ENCODE data around the gene EXOSC2. TPM values are rescaled to one million over a fixed set of nuclear protein-coding genes. Genes with fewer than 3 reads are reported as not detected.

EXOSC2 gene, protein sequence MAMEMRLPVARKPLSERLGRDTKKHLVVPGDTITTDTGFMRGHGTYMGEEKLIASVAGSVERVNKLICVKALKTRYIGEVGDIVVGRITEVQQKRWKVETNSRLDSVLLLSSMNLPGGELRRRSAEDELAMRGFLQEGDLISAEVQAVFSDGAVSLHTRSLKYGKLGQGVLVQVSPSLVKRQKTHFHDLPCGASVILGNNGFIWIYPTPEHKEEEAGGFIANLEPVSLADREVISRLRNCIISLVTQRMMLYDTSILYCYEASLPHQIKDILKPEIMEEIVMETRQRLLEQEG
- total RNA-seq (2022) (42.3 and 57.7 TPM in 2 replicates), Bru-seq, nascent RNA (percentile 82 among the genes with signal in this experiment), BruChase-seq, experiment 1, labeled RNA remaining after a 6-hour chase (percentile 83 among the genes with signal in this experiment), BruChase-seq, experiment 2, labeled RNA remaining after a 2-hour chase (percentile 83 among the genes with signal in this experiment)
- long read RNA-seq, transcript EXOSC2-204 (9 exons, 2,040 nt), result major isoform, 54 of 60 reads
- long read RNA-seq, partial matches to known transcripts, result 1 of 60 reads
- long read RNA-seq, other reads (novel, unspliced or antisense), result 3 of 60 reads

- ChIA-PET CTCF (interaction anchor here (0.6 to 2.3 kb wide), 9 partner anchors 8 to 450 kb away, joined by 3 to 8 read pairs (median 4); no protein-coding TSS in a partner anchor), POLR2A (interaction anchor here (0.5 to 3.3 kb wide), 31 partner anchors 8 to 1865 kb away, joined by 3 to 11 read pairs (median 4); partner anchors contain the start of genes FUBP3 and GPR107)
- DNase-seq (ENCODE audit: unreplicated experiment), result peak; percentile 98
- no peaks in the 10 kb centered on the region for H3K27me3 Mint-ChIP-seq (ENCODE audit: insufficient read depth, unreplicated experiment)
- BruUV-seq (replicated peaks), result no TSS peak
- H3K4me1 Mint-ChIP-seq (ENCODE audit: insufficient read depth, unreplicated experiment), result peaks cover 41% of the 10 kb centered on the region
- peak within 1 kb of the TSS; percentile 89 for H3K27ac Mint-ChIP-seq (ENCODE audit: low read depth, unreplicated experiment)
- H3K9me3 Mint-ChIP-seq (ENCODE audit: unreplicated experiment), result no peaks in the 10 kb centered on the region
- peak within 1 kb of the TSS; percentile 91 for H3K4me3 Mint-ChIP-seq (ENCODE audit: unreplicated experiment)
- intact Hi-C loops (cut with micrococcal nuclease), result no loop called here
- H3K36me3 Mint-ChIP-seq (ENCODE audit: insufficient read depth, unreplicated experiment), result peaks cover 36% of the 10 kb centered on the region
- no peak for TF ChIP-seq CTCF (IDR thresholded peaks at IDR 0.05; ENCODE audit: unreplicated experiment)
Measured at GRCh38 chr9:130693426-130694191, at the start of gene EXOSC2. Gene EXOSC2 (plus strand): TSS chr9:130693780. CDS start chr9:130693792, 12 bp downstream.

- DNase-seq (ENCODE audit: unreplicated experiment), result no peak
- ChIA-PET CTCF (no interaction called here), POLR2A (interaction anchor here (0.5 to 0.7 kb wide), 2 partner anchors 63 to 94 kb away, joined by 3 read pairs; no protein-coding TSS in a partner anchor)
- H3K4me3 Mint-ChIP-seq (ENCODE audit: unreplicated experiment), result no peak overlapping the region
- no peak overlapping the region for H3K27ac Mint-ChIP-seq (ENCODE audit: low read depth, unreplicated experiment)
- no peaks in the 10 kb centered on the region for H3K9me3 Mint-ChIP-seq (ENCODE audit: unreplicated experiment)
- H3K4me1 Mint-ChIP-seq (ENCODE audit: insufficient read depth, unreplicated experiment), result no peaks in the 10 kb centered on the region
- TF ChIP-seq CTCF (IDR thresholded peaks at IDR 0.05; ENCODE audit: unreplicated experiment), result no peak
- intact Hi-C loops (cut with micrococcal nuclease), result no loop called here
- no TSS peak for BruUV-seq (replicated peaks)
- no peaks in the 10 kb centered on the region for H3K36me3 Mint-ChIP-seq (ENCODE audit: insufficient read depth, unreplicated experiment)
- peaks cover 24% of the 10 kb centered on the region for H3K27me3 Mint-ChIP-seq (ENCODE audit: insufficient read depth, unreplicated experiment)
Measured at GRCh38 chr9:130651221-130651620, 42.4 kb upstream of the EXOSC2 start.

DNA sequence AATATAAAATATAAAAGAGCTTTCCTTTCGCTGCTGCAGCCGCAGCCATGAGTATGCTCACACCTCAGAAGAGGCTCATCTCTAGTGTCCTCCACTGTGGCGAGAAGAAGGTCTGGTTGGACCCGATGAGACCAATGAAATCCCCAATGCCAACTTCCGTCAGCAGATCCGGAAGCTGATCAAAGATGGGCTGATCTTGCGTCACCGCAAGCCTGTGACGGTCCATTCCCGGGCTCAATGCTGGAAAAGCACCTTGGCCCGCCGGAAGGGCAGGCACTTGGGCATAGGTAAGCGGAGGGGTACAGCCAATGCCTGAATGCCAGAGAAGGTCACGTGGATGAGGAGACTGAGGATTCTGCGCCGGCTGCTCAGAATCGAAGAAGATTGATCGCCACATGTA is 41.8 kb upstream of the EXOSC2 start:
- CTCF ChIA-PET, result no interaction called here
- POLR2A ChIA-PET, result interaction anchor here (0.5 kb wide), 1 partner anchor 62 kb away, joined by 3 read pairs; no protein-coding TSS in a partner anchor
- no peak for DNase-seq (ENCODE audit: unreplicated experiment)
- Mint-ChIP-seq H3K4me1 (ENCODE audit: insufficient read depth, unreplicated experiment) (no peaks in the 10 kb centered on the region), H3K27ac (ENCODE audit: low read depth, unreplicated experiment) (no peak overlapping the region), H3K36me3 (ENCODE audit: insufficient read depth, unreplicated experiment) (no peaks in the 10 kb centered on the region), H3K27me3 (ENCODE audit: insufficient read depth, unreplicated experiment) (peaks cover 26% of the 10 kb centered on the region), H3K4me3 (ENCODE audit: unreplicated experiment) (no peak overlapping the region), H3K9me3 (ENCODE audit: unreplicated experiment) (no peaks in the 10 kb centered on the region)
- BruUV-seq (replicated peaks), result no TSS peak
- no peak for TF ChIP-seq CTCF (IDR thresholded peaks at IDR 0.05; ENCODE audit: unreplicated experiment)
- intact Hi-C loops (cut with micrococcal nuclease), result no loop called here

GRCh38 chr9:130654879-130655278 is 38.7 kb upstream of the EXOSC2 start:
- no peak for DNase-seq (ENCODE audit: unreplicated experiment)
- Mint-ChIP-seq H3K4me1 (ENCODE audit: insufficient read depth, unreplicated experiment) (no peaks in the 10 kb centered on the region), H3K27me3 (ENCODE audit: insufficient read depth, unreplicated experiment) (peaks cover 37% of the 10 kb centered on the region), H3K36me3 (ENCODE audit: insufficient read depth, unreplicated experiment) (no peaks in the 10 kb centered on the region), H3K4me3 (ENCODE audit: unreplicated experiment) (no peak overlapping the region), H3K27ac (ENCODE audit: low read depth, unreplicated experiment) (no peak overlapping the region), H3K9me3 (ENCODE audit: unreplicated experiment) (no peaks in the 10 kb centered on the region)
- BruUV-seq (replicated peaks), result no TSS peak
- CTCF ChIA-PET, result interaction anchor here (0.5 kb wide), 1 partner anchor 390 kb away, joined by 3 read pairs; no protein-coding TSS in a partner anchor
- intact Hi-C loops (cut with micrococcal nuclease), result no loop called here
- POLR2A ChIA-PET, result no interaction called here
- no peak for TF ChIP-seq CTCF (IDR thresholded peaks at IDR 0.05; ENCODE audit: unreplicated experiment)

Data from MCF 10A (cell line).